Measurements from ENCODE around the gene SYNE1. TPM values are rescaled to one million over a fixed set of nuclear protein-coding genes. Genes with fewer than 3 reads are reported as not detected.

The SYNE1 gene
- total RNA-seq, 1 donor from 2014 or later, result 43.8 TPM

DNA sequence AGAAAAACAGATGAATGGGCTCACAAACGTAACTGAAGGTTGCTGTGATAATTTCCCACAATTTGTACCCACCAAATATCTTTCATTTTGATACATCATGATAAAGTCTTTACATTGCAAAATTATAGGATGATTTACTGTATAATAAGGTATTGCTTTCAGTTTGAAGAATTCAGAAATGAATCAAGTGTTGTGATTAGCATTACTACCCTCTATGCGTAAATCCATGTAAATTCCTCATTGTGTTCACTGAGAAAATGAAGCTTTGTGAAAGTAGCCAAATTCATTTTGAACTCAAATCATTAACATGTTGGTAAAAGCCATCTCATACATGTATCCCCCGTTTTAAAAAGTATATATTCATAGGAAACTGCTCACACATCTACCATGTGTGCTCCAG, 450.3 kb downstream of the SYNE1 start:
- no peaks in the 10 kb centered on the region for H3K4me1 Mint-ChIP-seq (ENCODE audit: low read depth)
- peaks cover 14% of the 10 kb centered on the region for H3K36me3 Mint-ChIP-seq (ENCODE audit: insufficient read depth)
- peaks cover 4% of the 10 kb centered on the region for H3K9me3 Mint-ChIP-seq (ENCODE audit: low read depth)
- TF ChIP-seq, protein P1, sequence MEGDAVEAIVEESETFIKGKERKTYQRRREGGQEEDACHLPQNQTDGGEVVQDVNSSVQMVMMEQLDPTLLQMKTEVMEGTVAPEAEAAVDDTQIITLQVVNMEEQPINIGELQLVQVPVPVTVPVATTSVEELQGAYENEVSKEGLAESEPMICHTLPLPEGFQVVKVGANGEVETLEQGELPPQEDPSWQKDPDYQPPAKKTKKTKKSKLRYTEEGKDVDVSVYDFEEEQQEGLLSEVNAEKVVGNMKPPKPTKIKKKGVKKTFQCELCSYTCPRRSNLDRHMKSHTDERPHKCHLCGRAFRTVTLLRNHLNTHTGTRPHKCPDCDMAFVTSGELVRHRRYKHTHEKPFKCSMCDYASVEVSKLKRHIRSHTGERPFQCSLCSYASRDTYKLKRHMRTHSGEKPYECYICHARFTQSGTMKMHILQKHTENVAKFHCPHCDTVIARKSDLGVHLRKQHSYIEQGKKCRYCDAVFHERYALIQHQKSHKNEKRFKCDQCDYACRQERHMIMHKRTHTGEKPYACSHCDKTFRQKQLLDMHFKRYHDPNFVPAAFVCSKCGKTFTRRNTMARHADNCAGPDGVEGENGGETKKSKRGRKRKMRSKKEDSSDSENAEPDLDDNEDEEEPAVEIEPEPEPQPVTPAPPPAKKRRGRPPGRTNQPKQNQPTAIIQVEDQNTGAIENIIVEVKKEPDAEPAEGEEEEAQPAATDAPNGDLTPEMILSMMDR (IDR thresholded peaks at IDR 0.05; ENCODE audit: unreplicated experiment), result no peak
- no peak overlapping the region for H3K27ac Mint-ChIP-seq
- no peak overlapping the region for H3K4me3 Mint-ChIP-seq (ENCODE audit: low read depth)
- no peak for DNase-seq (ENCODE audit: low spot score, unreplicated experiment)
- H3K27me3 Mint-ChIP-seq, result no peaks in the 10 kb centered on the region

DNA sequence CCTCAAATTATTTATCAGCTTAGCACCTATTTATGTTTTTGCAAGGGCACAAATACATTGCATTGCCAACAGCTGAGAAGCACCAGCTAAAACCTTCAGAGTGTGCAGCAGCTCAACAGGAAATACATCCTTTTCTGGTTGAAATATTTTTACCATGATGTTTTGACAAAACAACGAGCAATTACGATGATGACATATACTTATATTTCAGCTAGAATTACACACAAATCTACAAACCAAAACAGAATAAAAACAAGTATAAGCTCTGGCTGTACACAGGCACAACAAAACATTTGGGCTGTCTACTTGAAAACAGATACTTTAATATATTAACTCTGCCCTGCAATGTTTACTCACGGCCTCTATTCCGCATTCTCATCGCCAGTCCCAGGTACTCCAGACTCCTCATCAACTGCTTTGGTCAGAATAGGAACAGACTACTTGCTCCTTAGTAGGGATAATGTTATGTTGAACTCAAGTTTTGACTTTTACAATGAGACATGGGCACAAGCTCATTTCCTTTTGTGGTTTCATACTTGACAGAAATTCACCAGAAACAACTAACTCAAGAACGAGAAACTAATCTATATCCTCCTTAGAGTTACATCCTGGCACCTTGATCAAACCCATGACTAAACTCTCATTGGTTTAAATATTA, 452.1 kb downstream of the SYNE1 start:
- Mint-ChIP-seq H3K36me3 (ENCODE audit: insufficient read depth) (peaks cover 11% of the 10 kb centered on the region), H3K27ac (no peak overlapping the region), H3K4me1 (ENCODE audit: low read depth) (no peaks in the 10 kb centered on the region), H3K27me3 (no peaks in the 10 kb centered on the region), H3K4me3 (ENCODE audit: low read depth) (no peak overlapping the region), H3K9me3 (ENCODE audit: low read depth) (no peaks in the 10 kb centered on the region)
- TF ChIP-seq, protein P1 (IDR thresholded peaks at IDR 0.05; ENCODE audit: unreplicated experiment), result no peak
- no peak for DNase-seq (ENCODE audit: low spot score, unreplicated experiment)

DNA sequence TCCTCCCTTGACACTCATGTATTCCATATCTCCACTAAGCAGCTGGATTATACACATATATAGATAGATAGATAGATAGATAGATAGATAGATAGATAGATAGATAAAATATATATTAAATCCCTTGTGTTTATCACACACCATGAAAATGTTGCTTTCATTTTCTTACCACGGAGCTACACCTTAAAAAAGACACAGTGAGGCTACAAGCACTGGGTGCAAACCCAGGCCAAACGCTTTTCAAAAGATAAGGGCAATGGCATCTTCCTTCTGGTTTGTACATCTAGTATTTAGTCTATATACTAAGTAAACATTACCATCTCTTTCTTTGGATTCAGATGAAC, 452.6 kb downstream of the SYNE1 start:
- DNase-seq (ENCODE audit: low spot score, unreplicated experiment), result no peak
- no peaks in the 10 kb centered on the region for H3K4me1 Mint-ChIP-seq (ENCODE audit: low read depth)
- H3K27me3 Mint-ChIP-seq, result no peaks in the 10 kb centered on the region
- TF ChIP-seq, protein P1 (IDR thresholded peaks at IDR 0.05; ENCODE audit: unreplicated experiment), result no peak
- H3K9me3 Mint-ChIP-seq (ENCODE audit: low read depth), result no peaks in the 10 kb centered on the region
- peaks cover 9% of the 10 kb centered on the region for H3K36me3 Mint-ChIP-seq (ENCODE audit: insufficient read depth)
- no peak overlapping the region for H3K27ac Mint-ChIP-seq
- H3K4me3 Mint-ChIP-seq (ENCODE audit: low read depth), result no peak overlapping the region

DNA sequence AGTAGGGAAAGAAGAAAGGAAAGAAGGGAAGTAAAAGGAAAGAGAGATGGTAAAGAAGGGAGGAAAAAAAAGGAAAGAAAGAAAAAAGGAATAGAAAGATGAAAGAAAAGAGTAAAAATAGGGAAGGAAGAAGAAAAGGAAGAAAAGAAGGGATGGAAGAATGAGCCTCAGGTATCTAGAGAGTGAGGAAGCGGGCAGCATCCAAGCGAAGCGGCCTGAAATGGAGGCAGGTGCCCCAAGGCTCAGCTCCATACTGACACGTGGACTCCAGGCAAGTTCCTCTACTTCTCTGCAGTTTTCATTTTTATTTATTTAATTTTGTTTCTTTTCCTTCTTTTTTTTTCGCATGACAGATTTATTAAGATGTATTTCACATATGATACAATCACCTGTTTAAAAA, 456.6 kb downstream of the SYNE1 start:
- no peak for DNase-seq (ENCODE audit: low spot score, unreplicated experiment)
- no peaks in the 10 kb centered on the region for H3K9me3 Mint-ChIP-seq (ENCODE audit: low read depth)
- no peak overlapping the region for H3K27ac Mint-ChIP-seq
- H3K4me3 Mint-ChIP-seq (ENCODE audit: low read depth), result no peak overlapping the region
- no peaks in the 10 kb centered on the region for H3K27me3 Mint-ChIP-seq
- TF ChIP-seq, protein P1 (IDR thresholded peaks at IDR 0.05; ENCODE audit: unreplicated experiment), result no peak
- peaks cover 3% of the 10 kb centered on the region for H3K36me3 Mint-ChIP-seq (ENCODE audit: insufficient read depth)
- H3K4me1 Mint-ChIP-seq (ENCODE audit: low read depth), result no peaks in the 10 kb centered on the region

DNA sequence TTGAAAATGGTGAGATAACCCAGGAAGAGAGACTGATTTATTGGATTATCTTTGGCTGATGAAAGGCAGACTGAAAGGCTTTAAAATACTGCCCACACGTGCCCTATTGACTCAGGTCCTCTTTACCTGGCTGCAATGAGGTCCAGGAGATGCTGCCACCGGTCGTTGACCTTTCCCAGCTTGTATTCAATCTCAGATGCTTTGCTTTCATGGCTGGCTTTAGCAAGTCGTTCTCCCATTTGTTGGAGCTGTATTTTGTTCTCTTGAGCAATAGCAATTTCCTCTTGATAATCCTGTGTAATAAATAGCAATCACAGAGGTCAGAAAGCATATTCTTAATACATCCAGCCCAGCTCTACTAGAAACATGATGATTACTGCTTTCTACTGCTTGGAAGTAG, 460.9 kb downstream of the SYNE1 start:
- Mint-ChIP-seq H3K36me3 (ENCODE audit: insufficient read depth) (peaks cover 6% of the 10 kb centered on the region), H3K27me3 (no peaks in the 10 kb centered on the region), H3K27ac (no peak overlapping the region), H3K4me1 (ENCODE audit: low read depth) (no peaks in the 10 kb centered on the region), H3K9me3 (ENCODE audit: low read depth) (no peaks in the 10 kb centered on the region), H3K4me3 (ENCODE audit: low read depth) (no peak overlapping the region)
- TF ChIP-seq, protein P1 (IDR thresholded peaks at IDR 0.05; ENCODE audit: unreplicated experiment), result no peak
- no peak for DNase-seq (ENCODE audit: low spot score, unreplicated experiment)
